ENCODE results near the gene TXNDC2.

Gene TXNDC2

GRCh38 chr18:9859232-9859631 is 26.5 kb upstream of the TXNDC2 start:
- DNase-seq (ENCODE audit: low spot score), result no peak

- DNase-seq (ENCODE audit: low spot score), result no peak
These were observed 25.1 kb upstream of the TXNDC2 start for GRCh38 chr18:9860682-9861081.

GRCh38 chr18:9861157-9861556 is 24.6 kb upstream of the TXNDC2 start:
- DNase-seq (ENCODE audit: low spot score), result no peak

- DNase-seq (ENCODE audit: low spot score), result no peak
These were observed 23.8 kb upstream of the TXNDC2 start for GRCh38 chr18:9861933-9862332.

GRCh38 chr18:9862686-9863085 is 23.1 kb upstream of the TXNDC2 start:
- DNase-seq (ENCODE audit: low spot score), result peak; percentile 40

GRCh38 chr18:9863282-9863681 is 22.5 kb upstream of the TXNDC2 start:
- DNase-seq (ENCODE audit: low spot score), result no peak

GRCh38 chr18:9865764-9866490 is 19.8 kb upstream of the TXNDC2 start:
- DNase-seq (ENCODE audit: low spot score), result no peak

GRCh38 chr18:9866627-9867026 is 19.1 kb upstream of the TXNDC2 start:
- no peak for DNase-seq (ENCODE audit: low spot score)

- no peak for DNase-seq (ENCODE audit: low spot score)
These were observed 18.6 kb upstream of the TXNDC2 start for GRCh38 chr18:9867071-9867594.

- peak; percentile 91 for DNase-seq (ENCODE audit: low spot score)
These were observed 16.7 kb upstream of the TXNDC2 start for GRCh38 chr18:9868857-9869714.

- DNase-seq (ENCODE audit: low spot score), result peak; percentile 84
These were observed 15.9 kb upstream of the TXNDC2 start for GRCh38 chr18:9869715-9870430.

GRCh38 chr18:9870431-9871008 is 15.3 kb upstream of the TXNDC2 start:
- peak; percentile 18 for DNase-seq (ENCODE audit: low spot score)

- no peak for DNase-seq (ENCODE audit: low spot score)
These were observed 14.5 kb upstream of the TXNDC2 start for GRCh38 chr18:9871244-9871746.

- no peak for DNase-seq (ENCODE audit: low spot score)
These were observed 12.9 kb upstream of the TXNDC2 start for GRCh38 chr18:9872823-9873222.

GRCh38 chr18:9874728-9875127 is 11.0 kb upstream of the TXNDC2 start:
- DNase-seq (ENCODE audit: low spot score), result no peak

GRCh38 chr18:9876212-9876866 is 9.4 kb upstream of the TXNDC2 start:
- DNase-seq (ENCODE audit: low spot score), result no peak

- peak; percentile 57 for DNase-seq (ENCODE audit: low spot score)
These were observed 8.7 kb upstream of the TXNDC2 start for GRCh38 chr18:9876867-9877654.

GRCh38 chr18:9877655-9878014 is 8.1 kb upstream of the TXNDC2 start:
- no peak for DNase-seq (ENCODE audit: low spot score)

- no peak for DNase-seq (ENCODE audit: low spot score)
These were observed 7.7 kb upstream of the TXNDC2 start for GRCh38 chr18:9878095-9878494.

GRCh38 chr18:9878783-9879242 is 7.0 kb upstream of the TXNDC2 start:
- DNase-seq (ENCODE audit: low spot score), result no peak

Data from SK-N-DZ (cell line).